D721Med (cell line): ENCODE measurements around the gene RNF183.

Experiments used
- DNase-seq: peaks from one replicate; pipeline ENCODE4 v3.0.0; 2011; ENCODE audit warnings: low spot score; ENCODE audit not compliant: insufficient read length
- FAIRE-seq: peaks from 2 replicates; lab custom pipeline; 2011; peaks lifted over from hg19 to GRCh38; lab: Jason Lieb, UNC
- TF ChIP-seq, protein P1 (sequence below): IDR thresholded peaks from 2 replicates; pipeline ENCODE4 v1.5.1; 2012; ENCODE audit warnings: mild to moderate bottlenecking, control low read depth; ENCODE audit not compliant: insufficient read depth; ENCODE audit errors: missing control alignments

RNF183 gene

DNA sequence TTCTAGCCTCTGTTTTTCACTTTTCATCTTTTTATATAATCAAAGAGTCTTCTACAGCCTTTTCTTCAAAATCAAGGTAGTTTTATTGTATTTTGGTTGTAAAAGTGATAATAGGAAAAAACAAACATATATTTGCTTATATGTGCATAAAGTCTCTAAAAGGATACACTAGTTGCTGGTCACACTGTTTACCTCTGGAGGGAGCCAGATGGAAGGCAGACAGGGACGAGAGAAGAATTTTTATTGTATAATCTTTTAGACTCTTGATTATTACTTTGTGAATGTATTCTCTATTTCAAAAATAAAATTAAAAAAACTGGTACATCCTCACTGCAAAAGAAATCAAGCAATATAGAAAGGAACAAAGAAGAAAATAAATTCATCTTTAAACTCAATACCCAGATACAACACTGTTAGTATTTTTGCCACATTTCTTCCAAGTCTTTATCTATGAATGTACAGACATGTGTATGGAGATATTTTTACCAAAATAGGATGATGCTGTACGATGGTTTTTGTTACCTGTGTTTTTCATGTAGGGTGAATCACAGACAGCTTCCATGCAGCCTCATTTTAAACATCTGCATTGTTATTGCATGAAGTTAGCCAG is 6.1 kb upstream of the RNF183 start:
- FAIRE-seq = no peak
- TF ChIP-seq, protein P1, sequence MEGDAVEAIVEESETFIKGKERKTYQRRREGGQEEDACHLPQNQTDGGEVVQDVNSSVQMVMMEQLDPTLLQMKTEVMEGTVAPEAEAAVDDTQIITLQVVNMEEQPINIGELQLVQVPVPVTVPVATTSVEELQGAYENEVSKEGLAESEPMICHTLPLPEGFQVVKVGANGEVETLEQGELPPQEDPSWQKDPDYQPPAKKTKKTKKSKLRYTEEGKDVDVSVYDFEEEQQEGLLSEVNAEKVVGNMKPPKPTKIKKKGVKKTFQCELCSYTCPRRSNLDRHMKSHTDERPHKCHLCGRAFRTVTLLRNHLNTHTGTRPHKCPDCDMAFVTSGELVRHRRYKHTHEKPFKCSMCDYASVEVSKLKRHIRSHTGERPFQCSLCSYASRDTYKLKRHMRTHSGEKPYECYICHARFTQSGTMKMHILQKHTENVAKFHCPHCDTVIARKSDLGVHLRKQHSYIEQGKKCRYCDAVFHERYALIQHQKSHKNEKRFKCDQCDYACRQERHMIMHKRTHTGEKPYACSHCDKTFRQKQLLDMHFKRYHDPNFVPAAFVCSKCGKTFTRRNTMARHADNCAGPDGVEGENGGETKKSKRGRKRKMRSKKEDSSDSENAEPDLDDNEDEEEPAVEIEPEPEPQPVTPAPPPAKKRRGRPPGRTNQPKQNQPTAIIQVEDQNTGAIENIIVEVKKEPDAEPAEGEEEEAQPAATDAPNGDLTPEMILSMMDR = peak; percentile 85
- no peak for DNase-seq

DNA sequence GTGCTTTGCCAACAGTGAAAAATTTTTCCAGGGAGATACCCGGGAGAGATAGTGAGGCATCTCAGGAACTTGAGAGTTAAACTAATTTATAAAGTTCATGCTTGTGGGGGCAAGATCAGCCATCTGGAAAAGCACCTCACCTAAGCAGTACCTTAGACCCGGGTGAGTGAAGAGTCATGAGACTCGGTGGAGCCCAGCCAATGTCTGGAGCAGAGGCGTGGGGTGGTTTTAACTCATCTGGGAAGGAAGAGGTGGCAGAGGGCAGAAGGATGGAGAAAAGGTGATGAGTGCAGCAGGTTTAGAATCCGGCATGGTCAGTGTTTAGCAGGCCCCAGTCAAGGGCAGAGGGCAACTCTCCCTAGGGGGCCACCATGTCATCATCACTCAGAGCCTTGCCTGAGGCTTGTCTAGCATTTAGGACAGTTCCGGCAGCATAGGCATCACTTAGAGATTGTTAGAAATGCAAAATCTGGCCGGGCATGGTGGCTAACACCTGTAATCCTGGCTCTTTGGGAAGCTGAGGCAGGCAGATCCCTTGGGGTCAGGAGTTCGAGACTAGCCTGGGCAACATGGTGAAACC is 4.3 kb upstream of the RNF183 start:
- FAIRE-seq (no peak), DNase-seq (no peak)
- TF ChIP-seq, protein P1 = no peak

DNA sequence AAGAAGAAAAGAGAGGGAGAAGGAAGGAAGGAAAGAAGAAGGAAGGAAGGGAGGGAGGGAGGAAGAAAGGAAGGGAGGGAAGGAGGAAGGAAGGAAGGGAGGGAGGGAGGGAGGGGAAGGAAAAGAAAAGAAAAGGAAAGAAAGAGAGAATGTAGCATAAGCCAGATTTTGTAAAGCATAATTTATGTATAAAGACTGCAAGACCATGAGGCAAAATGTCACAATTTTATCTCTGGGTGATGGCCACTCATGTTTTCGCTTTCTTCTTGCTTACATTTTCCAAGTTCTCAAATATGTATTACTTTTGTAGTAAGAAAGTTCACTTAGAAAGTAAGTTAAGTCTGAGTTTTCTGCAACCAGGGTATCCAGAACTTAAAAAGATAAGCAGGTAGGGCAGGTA is 3.4 kb upstream of the RNF183 start:
- TF ChIP-seq, protein P1 = no peak
- no peak for DNase-seq
- FAIRE-seq = no peak

DNA sequence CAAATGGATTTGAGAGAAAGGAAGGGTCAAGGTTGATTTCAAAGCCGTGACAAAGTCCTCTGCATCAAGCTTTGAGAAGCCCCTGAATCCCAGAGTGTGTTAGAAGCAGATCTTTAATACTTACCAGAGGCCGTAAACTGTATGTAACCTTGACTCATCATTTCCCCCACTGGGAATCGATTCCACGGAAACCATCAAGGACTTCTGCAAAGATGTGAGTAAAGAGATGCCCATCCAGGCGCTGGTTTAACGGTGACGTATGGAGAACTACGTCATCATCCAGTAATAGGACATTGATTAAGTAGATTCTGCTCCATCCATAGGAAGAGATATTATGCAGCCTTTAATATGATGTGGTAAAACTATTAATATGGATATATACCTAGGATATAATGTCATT is 1.6 kb downstream of the RNF183 start:
- FAIRE-seq = no peak
- DNase-seq = no peak
- TF ChIP-seq, protein P1 = no peak

DNA sequence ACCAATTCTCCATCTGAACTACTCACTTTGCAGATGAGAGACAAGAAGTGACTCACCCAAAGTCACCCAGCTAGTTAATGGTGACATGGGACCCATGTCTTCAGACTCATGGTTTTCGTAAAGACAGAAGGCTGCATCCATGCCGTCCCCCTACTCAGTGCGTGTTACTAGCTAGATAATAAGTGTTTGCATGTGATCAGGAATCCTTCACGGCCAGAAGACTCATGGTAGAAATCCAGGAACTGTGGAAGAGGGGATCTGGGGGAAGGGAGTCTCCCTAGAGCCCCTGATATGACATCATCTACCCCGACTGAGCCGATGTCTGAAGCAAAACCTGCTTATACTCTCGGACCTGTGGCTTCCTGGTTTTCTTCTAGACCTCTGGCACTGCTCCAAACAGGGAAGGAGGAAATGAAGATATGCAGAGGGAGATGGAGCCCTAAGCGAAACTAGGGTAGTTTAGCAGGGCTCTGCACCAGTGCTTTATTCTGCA is 3.3 kb downstream of the RNF183 start:
- FAIRE-seq (no peak), DNase-seq (no peak)
- TF ChIP-seq, protein P1 = no peak

DNA sequence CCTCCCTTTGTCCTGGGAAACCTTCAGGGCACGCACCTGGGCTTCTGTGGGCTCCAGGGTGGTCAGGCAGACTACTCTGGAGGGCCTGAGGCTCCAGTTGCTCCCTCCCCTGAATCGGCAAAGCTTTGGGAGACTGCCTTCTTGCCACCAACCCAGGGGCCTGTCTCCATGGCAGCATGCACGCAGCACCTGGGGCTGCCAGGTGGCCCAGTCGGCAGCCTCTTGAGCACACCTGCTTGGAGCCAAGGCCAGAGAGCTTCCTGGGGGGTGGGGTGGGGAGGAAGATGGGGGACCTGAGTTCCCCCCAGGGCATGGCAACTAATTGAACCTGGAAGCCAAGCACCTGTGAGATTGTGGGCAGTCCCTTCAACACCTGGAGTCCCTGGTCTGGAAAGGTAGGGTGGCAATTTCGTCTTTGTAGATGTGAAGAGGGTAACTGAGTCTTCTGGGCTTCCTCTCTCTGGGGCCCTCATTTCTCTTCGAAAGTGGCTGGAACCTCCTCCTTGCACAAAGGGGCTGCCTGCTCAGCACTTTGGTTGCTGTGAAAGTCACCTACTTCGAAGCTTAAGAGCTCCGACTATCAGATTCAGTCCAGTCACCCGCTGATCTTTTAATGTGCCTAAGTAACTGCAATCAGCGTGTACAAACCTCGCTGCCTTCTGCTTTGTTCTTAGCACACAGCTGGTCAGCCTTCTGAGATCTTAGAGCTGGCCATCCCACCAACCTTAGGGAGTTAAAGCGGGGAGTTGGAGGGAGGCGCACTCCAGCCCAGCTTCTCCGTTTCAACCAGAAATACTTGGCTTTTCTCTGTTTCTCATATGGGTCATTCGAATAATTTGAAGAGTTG is 4.0 kb downstream of the RNF183 start:
- TF ChIP-seq, protein P1 = no peak
- no peak for FAIRE-seq
- DNase-seq = no peak
